CD14-positive monocyte (primary cell): ENCODE measurements around the gene TRIM59. TPM values are rescaled to one million over a fixed set of nuclear protein-coding genes. Genes with fewer than 3 reads are reported as not detected.

Experiments used
- DNase-seq, 3 donors: peaks; one replicate each; pipeline ENCODE4 v3.0.0-alpha.2; 2011 to 2022
- H2AFZ ChIP-seq: 2 replicates; pipeline ENCODE4 v1.6.0; 2012; ENCODE audit warnings: mild to moderate bottlenecking, low read depth, low read length, inconsistent platforms; ENCODE audit not compliant: insufficient read depth, poor library complexity, severe bottlenecking
- H3K27ac ChIP-seq, 2 donors: 1 replicate in 1 of 2; 2 replicates in 1 of 2; pipeline ENCODE4 v1.5.1; 2012 to 2013; ENCODE audit warnings: low read length in 2 of 2, control low read depth in 1 of 2, inconsistent platforms in 1 of 2, low read depth in 1 of 2, mild to moderate bottlenecking in 1 of 2
- H3K27me3 ChIP-seq, 2 donors: one replicate each; pipeline versions ENCODE4 v1.6.0 to v1.6.1; 2011 to 2013; ENCODE audit warnings: low read length in 2 of 2; ENCODE audit not compliant: control insufficient read depth in 2 of 2, insufficient read depth in 2 of 2
- H3K36me3 ChIP-seq, 2 donors: replicated peaks in 1 of 2; 1 replicate in 1 of 2; 2 replicates in 1 of 2; pipeline versions ENCODE4 v1.5.1 to v1.6.1; 2012 to 2013; ENCODE audit warnings: low read length in 2 of 2, control low read depth in 1 of 2, inconsistent platforms in 1 of 2, mild to moderate bottlenecking in 1 of 2; ENCODE audit not compliant: insufficient read depth in 2 of 2, control insufficient read depth in 1 of 2
- H3K4me1 ChIP-seq, 2 donors: 1 replicate in 1 of 2; 2 replicates in 1 of 2; pipeline versions ENCODE4 v1.5.1 to v1.6.1; 2012 to 2013; ENCODE audit warnings: low read length in 2 of 2, control low read depth in 1 of 2, inconsistent platforms in 1 of 2, mild to moderate bottlenecking in 1 of 2, moderate library complexity in 1 of 2; ENCODE audit not compliant: insufficient read depth in 2 of 2, control insufficient read depth in 1 of 2
- H3K4me2 ChIP-seq: replicated peaks from 2 replicates; pipeline ENCODE3; 2012; ENCODE audit warnings: low read length, moderate library complexity, mild to moderate bottlenecking; ENCODE audit not compliant: poor library complexity, severe bottlenecking; ENCODE audit errors: extremely low read depth
- H3K4me3 ChIP-seq, 3 experiments: fragments of 200-600 bp in 1 of 3; sonication (generic) in 1 of 3; replicated peaks in 1 of 3; 1 replicate in 2 of 3; 2 replicates in 1 of 3; pipeline ENCODE4 v1.5.1; 2011 to 2013; ENCODE audit warnings: low read length in 3 of 3, mild to moderate bottlenecking in 3 of 3, control low read depth in 2 of 3, low read depth in 2 of 3, inconsistent platforms in 1 of 3, moderate library complexity in 1 of 3
- H3K79me2 ChIP-seq: 2 replicates; pipeline ENCODE4 v1.6.0; 2012; ENCODE audit warnings: mild to moderate bottlenecking, control low read depth, inconsistent platforms, low read length, moderate library complexity; ENCODE audit not compliant: insufficient read depth
- H3K9ac ChIP-seq: 2 replicates; pipeline ENCODE4 v1.6.0; 2017; ENCODE audit warnings: low read length, mild to moderate bottlenecking; ENCODE audit not compliant: insufficient read depth, poor library complexity, severe bottlenecking
- H3K9me3 ChIP-seq, 2 donors: replicated peaks in 1 of 2; 1 replicate in 1 of 2; 2 replicates in 1 of 2; pipeline versions ENCODE4 v1.5.1 to v1.6.1; 2012 to 2013; ENCODE audit warnings: low read length in 2 of 2, control low read depth in 1 of 2; ENCODE audit not compliant: control insufficient read depth in 1 of 2, insufficient read depth in 1 of 2
- H4K20me1 ChIP-seq: 2 replicates; pipeline ENCODE4 v1.6.0; 2012; ENCODE audit warnings: mild to moderate bottlenecking, low read length, control low read depth, moderate library complexity; ENCODE audit not compliant: insufficient read depth
- H3K27ac Mint-ChIP-seq, 7 donors: one replicate each; pipeline ENCODE4 v1.8.0; 2020; ENCODE audit warnings: mild to moderate bottlenecking in 7 of 7, mixed read lengths in 7 of 7, moderate library complexity in 6 of 7, inconsistent platforms in 2 of 7
- H3K27me3 Mint-ChIP-seq, 3 donors: one replicate each; pipeline ENCODE4 v1.8.0; 2021 to 2022; ENCODE audit warnings: low read depth in 3 of 3, mild to moderate bottlenecking in 3 of 3, mixed read lengths in 3 of 3, moderate library complexity in 3 of 3, inconsistent platforms in 1 of 3
- H3K36me3 Mint-ChIP-seq, 2 donors: one replicate each; pipeline ENCODE4 v1.8.0; 2020; ENCODE audit warnings: mixed read lengths in 2 of 2, inconsistent platforms in 1 of 2, mild to moderate bottlenecking in 1 of 2
- H3K4me1 Mint-ChIP-seq: one replicate; pipeline ENCODE4 v1.8.0; 2020; ENCODE audit warnings: mild to moderate bottlenecking, mixed read lengths
- H3K4me3 Mint-ChIP-seq, 2 donors: one replicate each; pipeline ENCODE4 v1.8.0; 2020; ENCODE audit warnings: mild to moderate bottlenecking in 2 of 2, mixed read lengths in 2 of 2, moderate library complexity in 1 of 2
- H3K9me3 Mint-ChIP-seq, 7 donors: one replicate each; pipeline ENCODE4 v1.8.0; 2020 to 2022; ENCODE audit warnings: mixed read lengths in 7 of 7, mild to moderate bottlenecking in 6 of 7, moderate library complexity in 6 of 7, inconsistent platforms in 2 of 7
- CTCF ChIP-seq: fragments of 200-600 bp; IDR thresholded peaks from one replicate; pipeline ENCODE4 v1.8.0; 2022; ENCODE audit warnings: antibody characterized with exemption, mild to moderate bottlenecking
- WGBS: methylation state at CpG from one replicate; pipeline ENCODE4 v1.1.5; 2013; ENCODE audit warnings: missing lambda C conversion rate; ENCODE audit not compliant: insufficient coverage; 5-methylcytosine and 5-hydroxymethylcytosine counted together
- intact Hi-C, 2 donors: fragments of 100-400 bp; cut with micrococcal nuclease; formaldehyde crosslinking; loops; one replicate each; pipeline versions ENCODE4 v1.15.0 to v1.15.1; 2023
- polyA plus RNA-seq, 3 donors: library from polyadenylated mRNA; depleted of rRNA in 1 of 3; unstranded in 2 of 3; stranded (reverse) in 1 of 3; fragments of 300-500 nt in 2 of 3; fragments of >200 nt in 1 of 3; fragmentation: Illumina TruSeq in 2 of 3; gene quantifications; 1 replicate in 2 of 3; 2 replicates in 1 of 3; pipeline ENCODE4 v1.2.3, GENCODE V29; 2012 to 2021

Gene TRIM59
- polyA plus RNA-seq, 3 donors, result 2.5 to 4.2 (median 4.2) TPM

GRCh38 chr3:160401291-160402095 is 48.1 kb downstream of the TRIM59 start:
- H3K36me3 ChIP-seq, result no peaks in the 10 kb centered on the region
- intact Hi-C loops, result loop anchor here in 1 of 2 donors (5.0 kb wide), 1 partner anchor 46 kb away; the partner anchor contains the start of gene TRIM59
- peak overlapping the region; percentile 76 for H3K9ac ChIP-seq
- H3K79me2 ChIP-seq, result peaks cover 90% of the 10 kb centered on the region
- H4K20me1 ChIP-seq, result no peaks in the 10 kb centered on the region
- no peaks in the 10 kb centered on the region for H3K9me3 ChIP-seq
- peak overlapping the region; percentile 97 to 98 for H3K4me3 Mint-ChIP-seq
- peak overlapping the region; percentile 82 to 98 (median 88) for H3K27ac Mint-ChIP-seq
- peak overlapping the region; percentile 87 to 99 (median 87) for H3K4me3 ChIP-seq
- peak overlapping the region; percentile 91 for H3K4me2 ChIP-seq
- H3K4me1 Mint-ChIP-seq, result peaks cover 44% of the 10 kb centered on the region
- no peak for TF ChIP-seq CTCF
- H3K4me1 ChIP-seq, result peaks cover 17 to 33% of the 10 kb centered on the region in 2 donors
- H3K9me3 Mint-ChIP-seq, result no peaks in the 10 kb centered on the region
- no peaks in the 10 kb centered on the region for H3K27me3 Mint-ChIP-seq
- peak overlapping the region; percentile 95 for H2AFZ ChIP-seq
- H3K36me3 Mint-ChIP-seq, result peaks cover 0 to 3% of the 10 kb centered on the region in 2 donors
- no peaks in the 10 kb centered on the region for H3K27me3 ChIP-seq
- H3K27ac ChIP-seq, result peak overlapping the region in 1 of 2 donors; percentile 87
- peak; percentile 12 to 37 (median 19) for DNase-seq
- 5% methylated on average over 3 of the region's 16 CpGs for WGBS

GRCh38 chr3:160400702-160401150 is 48.9 kb downstream of the TRIM59 start:
- peak overlapping the region; percentile 97 to 98 for H3K4me3 Mint-ChIP-seq
- Histone ChIP-seq H3K27me3 (no peaks in the 10 kb centered on the region), H3K36me3 (no peaks in the 10 kb centered on the region), H3K4me3 (peak overlapping the region; percentile 87 to 99 (median 87)), H4K20me1 (no peaks in the 10 kb centered on the region), H3K4me1 (peaks cover 17 to 33% of the 10 kb centered on the region in 2 donors), H3K4me2 (peak overlapping the region; percentile 91), H3K9me3 (no peaks in the 10 kb centered on the region), H3K79me2 (peaks cover 83% of the 10 kb centered on the region), H2AFZ (peak overlapping the region; percentile 95), H3K27ac (peak overlapping the region; percentile 87 to 89), H3K9ac (peak overlapping the region; percentile 76)
- no peak for TF ChIP-seq CTCF
- no peaks in the 10 kb centered on the region for H3K27me3 Mint-ChIP-seq
- H3K36me3 Mint-ChIP-seq, result peaks cover 0 to 3% of the 10 kb centered on the region in 2 donors
- intact Hi-C loops, result loop anchor here in 1 of 2 donors (5.0 kb wide), 1 partner anchor 47 kb away; the partner anchor contains the start of gene TRIM59
- peak overlapping the region; percentile 88 to 99 (median 98) for H3K27ac Mint-ChIP-seq
- no peaks in the 10 kb centered on the region for H3K9me3 Mint-ChIP-seq
- under 1% methylated on average over 51 of the region's 51 CpGs for WGBS
- peaks cover 44% of the 10 kb centered on the region for H3K4me1 Mint-ChIP-seq
- DNase-seq, result peak in 2 of 3 donors; percentile 12 to 29
